DOHH2 (cell line): Measurements from ENCODE around the gene PFDN5.
A peak's percentile ranks its signal among the peaks of the same experiment; 100 is the strongest.

Experiments
- H3F3A ChIP-seq: fragments of 200-600 bp; sonication (generic), shearing (Covaris generic); 2 replicates; pipeline ENCODE4 v1.6.0; 2016; ENCODE audit warnings: antibody characterized with exemption, mild to moderate bottlenecking; ENCODE audit not compliant: control insufficient read depth, insufficient read depth
- H3K27ac ChIP-seq: fragments of 200-600 bp; sonication (generic); 2 replicates; pipeline ENCODE4 v1.5.1; 2014; ENCODE audit warnings: low read depth, mild to moderate bottlenecking, low read length, moderate library complexity
- H3K27me3 ChIP-seq: fragments of 200-600 bp; sonication (generic); 2 replicates; pipeline ENCODE4 v1.6.1; 2014; ENCODE audit warnings: mild to moderate bottlenecking, low read length, mixed read lengths; ENCODE audit not compliant: control insufficient read depth
- H3K36me3 ChIP-seq: fragments of 200-600 bp; sonication (generic); 2 replicates; pipeline ENCODE4 v1.6.1; 2014; ENCODE audit warnings: mild to moderate bottlenecking, low read length, moderate library complexity, mixed read lengths; ENCODE audit not compliant: control insufficient read depth
- H3K4me1 ChIP-seq: fragments of 200-600 bp; sonication (generic); 2 replicates; pipeline ENCODE4 v1.6.1; 2014; ENCODE audit warnings: mild to moderate bottlenecking, low read length, mixed read lengths; ENCODE audit not compliant: control insufficient read depth
- H3K4me2 ChIP-seq: fragments of 200-600 bp; sonication (generic); 2 replicates; pipeline ENCODE4 v1.6.0; 2014; ENCODE audit warnings: mild to moderate bottlenecking, low read length, moderate library complexity
- H3K4me3 ChIP-seq: fragments of 200-600 bp; sonication (generic); 2 replicates; pipeline ENCODE4 v1.5.1; 2014; ENCODE audit warnings: mild to moderate bottlenecking, low read length, mixed read lengths
- H3K79me2 ChIP-seq: fragments of 200-600 bp; sonication (generic); 2 replicates; pipeline ENCODE4 v1.6.1; 2014; ENCODE audit warnings: mild to moderate bottlenecking, low read length, mixed read lengths; ENCODE audit not compliant: control insufficient read depth
- H3K9me2 ChIP-seq: fragments of 200-600 bp; sonication (generic); replicated peaks from 2 replicates; pipeline ENCODE4 v1.6.1; 2014; ENCODE audit warnings: mild to moderate bottlenecking, low read length, mixed read lengths; ENCODE audit not compliant: control insufficient read depth
- H3K9me3 ChIP-seq: fragments of 200-600 bp; sonication (generic); 2 replicates; pipeline ENCODE4 v1.6.1; 2014; ENCODE audit warnings: antibody characterized with exemption, low read length, mixed read lengths; ENCODE audit not compliant: control insufficient read depth, insufficient read depth
- H4K20me1 ChIP-seq: fragments of 200-600 bp; sonication (generic); 2 replicates; pipeline ENCODE4 v1.6.0; 2014; ENCODE audit warnings: low read depth, mild to moderate bottlenecking, antibody characterized with exemption, low read length, moderate library complexity; ENCODE audit not compliant: control insufficient read depth, insufficient read depth
- CTCF ChIP-seq: fragments of 200-600 bp; sonication (generic); IDR thresholded peaks from one replicate; pipeline ENCODE4 v1.5.1; 2014; ENCODE audit warnings: antibody characterized with exemption, mild to moderate bottlenecking, low read depth, low read length; ENCODE audit not compliant: poor library complexity, severe bottlenecking
- EZH2phosphoT487 ChIP-seq: fragments of 200-600 bp; sonication (generic); IDR thresholded peaks from 2 replicates; pipeline ENCODE4 v1.6.1; 2017; ENCODE audit warnings: borderline replicate concordance, mild to moderate bottlenecking, antibody characterized with exemption, low read length, moderate library complexity, mixed read lengths

PFDN5 gene

GRCh38 chr12:53298164-53298563, 2.8 kb downstream of the PFDN5 start:
- H3K79me2 ChIP-seq: peaks cover 50% of the 10 kb centered on the region
- H3F3A ChIP-seq: peaks cover 20% of the 10 kb centered on the region
- no peak overlapping the region for H3K4me3 ChIP-seq

DNA sequence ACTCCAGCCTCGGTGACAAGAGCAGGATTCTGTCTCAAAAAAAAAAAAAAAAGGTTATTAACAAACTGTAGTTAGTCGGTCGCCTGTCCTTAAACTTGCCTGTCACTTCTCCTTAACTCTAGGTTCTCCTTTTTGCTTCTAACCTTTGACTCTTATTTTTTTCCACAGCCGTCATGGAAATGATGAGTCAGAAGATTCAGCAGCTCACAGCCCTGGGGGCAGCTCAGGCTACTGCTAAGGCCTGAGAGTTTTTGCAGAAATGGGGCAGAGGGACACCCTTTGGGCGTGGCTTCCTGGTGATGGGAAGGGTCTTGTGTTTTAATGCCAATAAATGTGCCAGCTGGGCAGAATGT, 3.7 kb downstream of the PFDN5 start:
- Histone ChIP-seq H3K27ac (no peak overlapping the region), H3K4me1 (peaks cover 42% of the 10 kb centered on the region), H4K20me1 (no peaks in the 10 kb centered on the region), H3K79me2 (peaks cover 53% of the 10 kb centered on the region), H3K4me2 (peak overlapping the region; percentile 80), H3K27me3 (no peaks in the 10 kb centered on the region), H3F3A (peaks cover 14% of the 10 kb centered on the region), H3K9me2 (no peaks in the 10 kb centered on the region), H3K4me3 (peak overlapping the region; percentile 89), H3K36me3 (peaks cover 69% of the 10 kb centered on the region), H3K9me3 (no peaks in the 10 kb centered on the region)
- no peak for TF ChIP-seq CTCF
- no peak for TF ChIP-seq EZH2phosphoT487

More at GRCh38 chr12:53298164-53298563, 2.8 kb downstream of the PFDN5 start:
- Histone ChIP-seq H3K27ac (no peak overlapping the region), H4K20me1 (no peaks in the 10 kb centered on the region), H3K36me3 (peaks cover 71% of the 10 kb centered on the region), H3K9me2 (no peaks in the 10 kb centered on the region), H3K4me2 (no peak overlapping the region), H3K9me3 (no peaks in the 10 kb centered on the region), H3K4me1 (peaks cover 42% of the 10 kb centered on the region), H3K27me3 (no peaks in the 10 kb centered on the region)
- no peak for TF ChIP-seq CTCF
- no peak for TF ChIP-seq EZH2phosphoT487

DNA sequence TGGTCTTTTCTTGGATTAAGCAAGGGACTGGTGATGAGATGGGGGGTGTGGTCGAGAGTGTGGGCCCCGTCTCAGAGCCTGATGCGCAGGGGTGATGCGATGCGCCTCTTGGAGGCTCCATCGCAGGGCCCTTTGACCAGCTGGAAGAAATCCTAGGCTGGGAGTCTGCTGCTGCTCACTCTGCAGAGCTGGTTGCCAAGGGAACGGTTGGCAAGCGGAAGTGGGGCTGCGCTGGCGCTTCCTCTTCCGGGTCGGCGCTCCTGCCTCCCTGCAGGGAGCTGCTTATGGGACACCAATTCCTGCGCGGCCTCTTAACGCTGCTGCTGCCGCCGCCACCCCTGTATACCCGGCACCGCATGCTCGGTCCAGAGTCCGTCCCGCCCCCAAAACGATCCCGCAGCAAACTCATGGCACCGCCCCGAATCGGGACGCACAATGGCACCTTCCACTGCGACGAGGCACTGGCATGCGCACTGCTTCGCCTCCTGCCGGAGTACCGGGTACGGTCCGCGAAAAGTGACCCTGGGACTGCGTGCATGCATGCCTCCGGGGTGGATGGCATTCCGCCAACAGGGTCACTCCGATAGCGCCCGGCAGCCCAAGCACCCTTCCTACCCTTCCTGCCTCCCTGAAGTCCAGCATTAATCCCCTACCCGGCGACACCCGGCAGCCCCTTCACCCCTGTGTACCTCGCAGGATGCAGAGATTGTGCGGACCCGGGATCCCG, 4.3 kb downstream of the PFDN5 start, which contains the start of gene MYG1:
Gene MYG1, plus strand, starts transcription at position 242 of the 727 bp plus-strand sequence. Its CDS starts 43 bp downstream, at position 285.
- H3K27me3 ChIP-seq: no peaks in the 10 kb centered on the region
- no peaks in the 10 kb centered on the region for H3K9me2 ChIP-seq
- H3K9me3 ChIP-seq: no peaks in the 10 kb centered on the region
- peak within 1 kb of the TSS; percentile 80 for H3K4me2 ChIP-seq
- TF ChIP-seq CTCF: peak; percentile 31
- TF ChIP-seq EZH2phosphoT487: no peak
- H3K4me3 ChIP-seq: peak within 1 kb of the TSS; percentile 89
- H4K20me1 ChIP-seq: no peaks in the 10 kb centered on the region
- H3K79me2 ChIP-seq: peaks cover 53% of the 10 kb centered on the region
- H3K27ac ChIP-seq: no peak within 1 kb of the TSS
- H3F3A ChIP-seq: peaks cover 12% of the 10 kb centered on the region
- peaks cover 65% of the 10 kb centered on the region for H3K36me3 ChIP-seq
- H3K4me1 ChIP-seq: peaks cover 41% of the 10 kb centered on the region
